Hepatocyte (in vitro differentiated cells): ENCODE results near the gene MDM2.

Experiments
- EZH2 ChIP-seq: fragments of 200-600 bp; sonication (generic); IDR thresholded peaks from 2 replicates; pipeline ENCODE4 v1.6.1; 2016; ENCODE audit warnings: antibody characterized with exemption, mild to moderate bottlenecking, borderline replicate concordance
- EZH2phosphoT487 ChIP-seq: fragments of 200-600 bp; sonication (generic); IDR thresholded peaks from one replicate; pipeline ENCODE4 v1.6.1; 2018; ENCODE audit warnings: antibody characterized with exemption, mild to moderate bottlenecking, low read depth, moderate library complexity; ENCODE audit not compliant: unreplicated experiment, severe bottlenecking
- TF ChIP-seq, protein P1 (sequence below): fragments of 200-600 bp; sonication (generic); IDR thresholded peaks from 2 replicates; pipeline ENCODE4 v1.5.1; 2016; ENCODE audit warnings: antibody characterized with exemption, mild to moderate bottlenecking; ENCODE audit not compliant: poor library complexity

- TF ChIP-seq, protein P1, sequence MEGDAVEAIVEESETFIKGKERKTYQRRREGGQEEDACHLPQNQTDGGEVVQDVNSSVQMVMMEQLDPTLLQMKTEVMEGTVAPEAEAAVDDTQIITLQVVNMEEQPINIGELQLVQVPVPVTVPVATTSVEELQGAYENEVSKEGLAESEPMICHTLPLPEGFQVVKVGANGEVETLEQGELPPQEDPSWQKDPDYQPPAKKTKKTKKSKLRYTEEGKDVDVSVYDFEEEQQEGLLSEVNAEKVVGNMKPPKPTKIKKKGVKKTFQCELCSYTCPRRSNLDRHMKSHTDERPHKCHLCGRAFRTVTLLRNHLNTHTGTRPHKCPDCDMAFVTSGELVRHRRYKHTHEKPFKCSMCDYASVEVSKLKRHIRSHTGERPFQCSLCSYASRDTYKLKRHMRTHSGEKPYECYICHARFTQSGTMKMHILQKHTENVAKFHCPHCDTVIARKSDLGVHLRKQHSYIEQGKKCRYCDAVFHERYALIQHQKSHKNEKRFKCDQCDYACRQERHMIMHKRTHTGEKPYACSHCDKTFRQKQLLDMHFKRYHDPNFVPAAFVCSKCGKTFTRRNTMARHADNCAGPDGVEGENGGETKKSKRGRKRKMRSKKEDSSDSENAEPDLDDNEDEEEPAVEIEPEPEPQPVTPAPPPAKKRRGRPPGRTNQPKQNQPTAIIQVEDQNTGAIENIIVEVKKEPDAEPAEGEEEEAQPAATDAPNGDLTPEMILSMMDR, result no peak
- TF ChIP-seq EZH2, result no peak
- TF ChIP-seq EZH2phosphoT487, result no peak
These were observed 53.9 kb downstream of the MDM2 start for GRCh38 chr12:68861890-68862289.
